Measurements from ENCODE around the gene FAM83E. TPM values are rescaled to one million over a fixed set of nuclear protein-coding genes. Genes with fewer than 3 reads are reported as not detected.

FAM83E gene
- total RNA-seq, 2 experiments from 2014 or later = 3.0 to 3.7 TPM

DNA sequence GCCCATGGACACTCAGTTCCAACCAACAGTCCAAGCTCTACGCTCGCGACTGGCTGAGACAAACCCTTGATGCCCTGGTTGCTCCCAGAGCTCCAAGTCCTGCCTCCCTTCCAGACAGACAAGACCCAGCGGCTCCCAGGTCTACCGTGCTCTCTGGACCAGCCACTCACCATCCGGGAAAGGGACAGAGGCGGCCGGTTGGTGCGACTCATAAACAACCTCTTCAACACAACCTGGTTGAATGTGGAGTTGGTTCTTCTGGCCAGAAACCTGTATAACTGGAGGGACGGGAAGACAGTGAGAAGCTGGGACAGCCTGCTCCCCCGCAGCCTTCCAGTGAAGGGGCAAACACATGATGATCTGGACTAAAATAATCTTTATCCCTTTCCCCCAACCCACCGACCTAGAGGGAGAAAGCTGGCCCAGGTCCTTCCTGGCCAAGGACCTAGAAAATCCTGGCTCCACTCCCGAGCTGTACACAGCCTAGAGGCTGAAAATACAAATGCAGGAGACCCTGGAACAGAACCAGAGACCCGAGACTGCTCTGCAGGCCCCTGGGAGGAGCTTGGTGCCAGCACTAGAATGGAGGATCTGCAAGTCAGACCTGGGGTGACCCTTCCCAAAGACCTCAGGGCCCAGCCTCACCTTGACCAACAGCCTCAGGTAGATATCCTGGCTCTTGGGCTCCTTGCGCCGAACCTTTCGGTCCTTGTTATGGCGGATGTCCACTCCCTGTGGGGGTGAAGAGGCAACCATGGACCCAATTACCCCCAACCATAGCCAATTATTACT, 2.5 kb upstream of the FAM83E start:
- Histone ChIP-seq H3K27ac (ENCODE audit: low read depth, low read length, poor library complexity, severe bottlenecking) (peak overlapping the region; percentile 72), H3K4me3 (ENCODE audit: low read depth, low read length, poor library complexity, severe bottlenecking) (peak overlapping the region; percentile 88), H3K9me3 (ENCODE audit: low read length) (no peaks in the 10 kb centered on the region), H3K9me2 (ENCODE audit: insufficient read depth, low read length) (no peaks in the 10 kb centered on the region), H3K36me3 (ENCODE audit: insufficient read depth, low read length) (peaks cover 67% of the 10 kb centered on the region), H3K4me2 (ENCODE audit: low read length) (peak overlapping the region; percentile 93), H4K20me1 (ENCODE audit: insufficient read depth, low read length) (peaks cover 27% of the 10 kb centered on the region), H2AFZ (ENCODE audit: low read length) (no peak overlapping the region), H3K4me1 (ENCODE audit: insufficient read depth, low read length, poor library complexity, severe bottlenecking) (peaks cover 49% of the 10 kb centered on the region), H3K79me2 (ENCODE audit: insufficient read depth, low read depth, low read length) (peaks cover 41% of the 10 kb centered on the region)
- no TSS peak for BruUV-seq (replicated peaks)
- ChIA-PET POLR2A (interaction anchor here (1.0 kb wide), 1 partner anchor 17 kb away, joined by 3 read pairs; no protein-coding TSS in a partner anchor), CTCF (ENCODE audit: unreplicated experiment) (no interaction called here)
- intact Hi-C loops (cut with micrococcal nuclease; ENCODE audit: unreplicated experiment) = no loop called here
- no peak for TF ChIP-seq EZH2phosphoT487 (IDR thresholded peaks at IDR 0.05; ENCODE audit: borderline replicate concordance, low read depth, low read length)
- TF ChIP-seq, protein P1, sequence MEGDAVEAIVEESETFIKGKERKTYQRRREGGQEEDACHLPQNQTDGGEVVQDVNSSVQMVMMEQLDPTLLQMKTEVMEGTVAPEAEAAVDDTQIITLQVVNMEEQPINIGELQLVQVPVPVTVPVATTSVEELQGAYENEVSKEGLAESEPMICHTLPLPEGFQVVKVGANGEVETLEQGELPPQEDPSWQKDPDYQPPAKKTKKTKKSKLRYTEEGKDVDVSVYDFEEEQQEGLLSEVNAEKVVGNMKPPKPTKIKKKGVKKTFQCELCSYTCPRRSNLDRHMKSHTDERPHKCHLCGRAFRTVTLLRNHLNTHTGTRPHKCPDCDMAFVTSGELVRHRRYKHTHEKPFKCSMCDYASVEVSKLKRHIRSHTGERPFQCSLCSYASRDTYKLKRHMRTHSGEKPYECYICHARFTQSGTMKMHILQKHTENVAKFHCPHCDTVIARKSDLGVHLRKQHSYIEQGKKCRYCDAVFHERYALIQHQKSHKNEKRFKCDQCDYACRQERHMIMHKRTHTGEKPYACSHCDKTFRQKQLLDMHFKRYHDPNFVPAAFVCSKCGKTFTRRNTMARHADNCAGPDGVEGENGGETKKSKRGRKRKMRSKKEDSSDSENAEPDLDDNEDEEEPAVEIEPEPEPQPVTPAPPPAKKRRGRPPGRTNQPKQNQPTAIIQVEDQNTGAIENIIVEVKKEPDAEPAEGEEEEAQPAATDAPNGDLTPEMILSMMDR (conservative IDR thresholded peaks at IDR 0.05; ENCODE audit: low read length) = no peak
- no peak for DNase-seq (ENCODE audit: low spot score)

DNA sequence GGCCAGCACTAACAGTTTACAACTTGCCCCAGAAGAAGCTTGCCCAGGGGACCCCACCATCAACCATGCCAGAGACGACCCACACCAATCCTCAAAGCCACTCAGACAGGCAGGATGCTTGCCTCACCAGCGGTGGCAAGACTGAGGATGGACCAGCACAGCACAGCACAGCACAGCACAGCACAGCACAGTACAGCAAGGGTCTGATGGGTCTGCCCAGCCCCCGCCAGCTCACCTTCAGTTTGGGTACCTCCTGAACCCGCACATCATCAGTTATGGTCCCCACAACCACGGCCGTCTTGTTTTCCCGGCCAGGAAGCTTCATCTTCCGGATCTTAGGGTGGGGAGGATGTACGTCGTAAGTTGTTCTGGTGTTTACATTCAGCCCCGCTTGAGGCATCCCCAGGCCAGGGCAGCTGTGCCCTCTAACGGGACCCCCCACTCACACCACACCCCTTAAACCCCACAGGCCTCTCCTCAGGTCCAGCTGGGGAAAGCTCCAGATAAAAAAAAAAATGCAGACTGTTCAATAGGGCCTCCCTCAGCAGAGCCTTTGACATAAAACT, 1.7 kb upstream of the FAM83E start:
- Histone ChIP-seq H3K27ac (ENCODE audit: low read depth, low read length, poor library complexity, severe bottlenecking) (peak overlapping the region; percentile 72), H3K9me3 (ENCODE audit: low read length) (no peaks in the 10 kb centered on the region), H3K36me3 (ENCODE audit: insufficient read depth, low read length) (peaks cover 73% of the 10 kb centered on the region), H3K4me1 (ENCODE audit: insufficient read depth, low read length, poor library complexity, severe bottlenecking) (peaks cover 47% of the 10 kb centered on the region), H4K20me1 (ENCODE audit: insufficient read depth, low read length) (peaks cover 27% of the 10 kb centered on the region), H2AFZ (ENCODE audit: low read length) (no peak overlapping the region), H3K4me2 (ENCODE audit: low read length) (peak overlapping the region; percentile 93), H3K79me2 (ENCODE audit: insufficient read depth, low read depth, low read length) (peaks cover 41% of the 10 kb centered on the region), H3K4me3 (ENCODE audit: low read depth, low read length, poor library complexity, severe bottlenecking) (peak overlapping the region; percentile 88), H3K9me2 (ENCODE audit: insufficient read depth, low read length) (no peaks in the 10 kb centered on the region)
- no peak for TF ChIP-seq EZH2phosphoT487 (IDR thresholded peaks at IDR 0.05; ENCODE audit: borderline replicate concordance, low read depth, low read length)
- TF ChIP-seq, protein P1 (conservative IDR thresholded peaks at IDR 0.05; ENCODE audit: low read length) = no peak
- ChIA-PET POLR2A (interaction anchor here (1.0 kb wide), 1 partner anchor 18 kb away, joined by 3 read pairs; no protein-coding TSS in a partner anchor), CTCF (ENCODE audit: unreplicated experiment) (no interaction called here)
- BruUV-seq (replicated peaks) = no TSS peak
- intact Hi-C loops (cut with micrococcal nuclease; ENCODE audit: unreplicated experiment) = no loop called here
- DNase-seq (ENCODE audit: low spot score) = no peak

DNA sequence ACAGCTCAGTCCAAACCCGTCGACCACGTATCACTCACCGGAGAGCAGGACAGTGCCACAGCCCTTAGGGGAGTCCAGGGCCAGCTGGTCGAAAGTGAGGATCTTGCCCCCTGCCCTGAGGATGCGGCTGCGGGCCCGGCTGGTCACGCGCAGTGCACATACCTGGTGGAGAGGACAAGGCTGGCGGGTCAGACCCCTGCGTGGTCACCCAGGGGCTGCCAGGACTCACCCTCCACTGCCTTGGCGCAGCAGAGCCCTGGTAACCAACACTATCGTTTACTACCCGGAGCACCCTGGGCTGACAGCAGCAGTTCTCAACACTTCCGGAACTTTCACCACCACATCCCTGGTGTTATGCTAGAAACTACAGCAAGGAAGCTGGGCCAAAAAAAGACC, 1.2 kb upstream of the FAM83E start:
- intact Hi-C loops (cut with micrococcal nuclease; ENCODE audit: unreplicated experiment) = no loop called here
- Histone ChIP-seq H2AFZ (ENCODE audit: low read length) (no peak overlapping the region), H3K27ac (ENCODE audit: low read depth, low read length, poor library complexity, severe bottlenecking) (peak overlapping the region; percentile 72), H3K9me3 (ENCODE audit: low read length) (no peaks in the 10 kb centered on the region), H3K4me3 (ENCODE audit: low read depth, low read length, poor library complexity, severe bottlenecking) (peak overlapping the region; percentile 88), H3K79me2 (ENCODE audit: insufficient read depth, low read depth, low read length) (peaks cover 41% of the 10 kb centered on the region), H3K36me3 (ENCODE audit: insufficient read depth, low read length) (peaks cover 70% of the 10 kb centered on the region), H3K9me2 (ENCODE audit: insufficient read depth, low read length) (no peaks in the 10 kb centered on the region), H3K4me1 (ENCODE audit: insufficient read depth, low read length, poor library complexity, severe bottlenecking) (peaks cover 43% of the 10 kb centered on the region), H4K20me1 (ENCODE audit: insufficient read depth, low read length) (peaks cover 27% of the 10 kb centered on the region), H3K4me2 (ENCODE audit: low read length) (peak overlapping the region; percentile 93)
- no TSS peak for BruUV-seq (replicated peaks)
- ChIA-PET POLR2A (interaction anchor here (1.0 kb wide), 1 partner anchor 18 kb away, joined by 3 read pairs; no protein-coding TSS in a partner anchor), CTCF (ENCODE audit: unreplicated experiment) (no interaction called here)
- no peak for TF ChIP-seq EZH2phosphoT487 (IDR thresholded peaks at IDR 0.05; ENCODE audit: borderline replicate concordance, low read depth, low read length)
- TF ChIP-seq, protein P1 (conservative IDR thresholded peaks at IDR 0.05; ENCODE audit: low read length) = no peak
- no peak for DNase-seq (ENCODE audit: low spot score)

Data from OCI-LY7 (cell line).